GM12892 (cell line): ENCODE data around the gene BCL3.

Experiments
- POLR2A ChIP-seq: IDR thresholded peaks from 2 replicates; pipeline ENCODE4 v1.6.1; 2011; ENCODE audit warnings: low read depth, low read length, control low read depth
- POLR2AphosphoS5 ChIP-seq: IDR thresholded peaks from 2 replicates; pipeline ENCODE4 v1.6.1; 2011; ENCODE audit warnings: low read depth, low read length, control low read depth

DNA sequence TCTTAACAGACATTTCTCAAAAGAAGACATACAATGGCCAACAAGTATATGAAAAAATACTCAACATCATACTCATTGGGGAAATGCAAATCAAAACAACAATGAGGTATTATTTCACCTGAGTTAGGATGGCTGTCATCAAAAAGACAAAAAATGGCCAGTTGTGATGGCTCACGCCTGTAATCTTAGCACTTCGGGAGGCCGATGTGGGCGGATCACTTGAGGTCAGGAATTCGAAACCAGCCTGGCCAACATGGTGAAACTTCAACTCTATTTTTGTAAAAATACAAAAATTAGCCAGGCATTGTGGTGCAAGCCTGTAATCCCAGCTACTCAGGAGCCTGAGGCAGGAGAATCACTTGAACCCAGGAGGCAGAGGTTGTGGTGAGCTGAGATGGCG is 27.6 kb upstream of the BCL3 start:
- TF ChIP-seq POLR2AphosphoS5 (no peak), POLR2A (no peak)
